Epithelial cell of umbilical artery (primary cell): ENCODE data around the gene ATG4B. TPM values are rescaled to one million over a fixed set of nuclear protein-coding genes. Genes with fewer than 3 reads are reported as not detected.

ENCODE experiments used
- total RNA-seq: library from RNA; depleted of rRNA; stranded (reverse); fragments of >200 nt; gene quantifications from 2 replicates; pipeline ENCODE4 v1.2.3, GENCODE V29; 2014

Gene ATG4B
- 55.9 and 113 TPM in 2 replicates for total RNA-seq

DNA sequence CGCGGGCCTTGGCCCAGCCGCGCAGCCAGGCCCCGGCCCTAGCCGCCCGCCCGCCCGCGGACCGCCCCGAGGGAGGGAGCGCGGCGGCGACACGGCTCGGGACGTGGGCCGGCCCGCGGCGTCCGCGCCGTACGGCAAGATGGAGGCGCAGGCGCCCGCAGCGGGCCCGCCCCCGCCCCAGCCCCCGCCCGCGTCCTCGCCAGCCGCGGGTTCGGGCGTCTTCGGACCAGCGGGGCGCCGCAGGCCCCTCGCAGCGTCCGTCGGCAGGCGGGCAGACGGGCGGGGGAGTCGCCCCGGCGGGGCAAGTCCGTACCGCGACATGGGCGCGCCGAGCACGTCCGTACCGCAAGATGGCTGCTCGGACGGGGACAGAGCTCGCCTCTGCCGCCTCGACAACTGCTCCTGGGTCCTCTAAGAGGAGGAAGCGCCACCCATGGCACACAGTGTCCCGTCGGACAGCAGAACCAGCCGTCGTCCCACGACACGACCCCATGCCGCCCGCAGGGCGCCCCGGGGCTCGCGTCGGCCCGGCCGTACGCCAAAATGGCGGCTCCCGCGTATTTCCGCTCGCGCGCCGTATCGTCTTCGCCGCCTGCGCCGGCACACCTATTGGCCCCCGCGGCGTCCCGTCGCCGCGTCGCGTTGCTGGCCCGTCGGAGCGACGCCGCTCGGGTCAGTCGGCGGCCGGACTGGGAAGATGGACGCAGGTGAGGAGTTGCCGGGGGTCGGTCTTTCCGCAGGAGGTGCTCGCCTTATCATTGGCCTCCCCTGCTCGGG, at the start of gene ATG4B, which contains the start of gene THAP4:
ATG4B (plus strand) TSS at position 676 of the 777 bp plus-strand sequence; CDS start at position 698, 22 bp downstream.
THAP4 (minus strand) TSS at position 141 of the 777 bp plus-strand sequence. CDS start 141 bp downstream, outside the sequence.

DNA sequence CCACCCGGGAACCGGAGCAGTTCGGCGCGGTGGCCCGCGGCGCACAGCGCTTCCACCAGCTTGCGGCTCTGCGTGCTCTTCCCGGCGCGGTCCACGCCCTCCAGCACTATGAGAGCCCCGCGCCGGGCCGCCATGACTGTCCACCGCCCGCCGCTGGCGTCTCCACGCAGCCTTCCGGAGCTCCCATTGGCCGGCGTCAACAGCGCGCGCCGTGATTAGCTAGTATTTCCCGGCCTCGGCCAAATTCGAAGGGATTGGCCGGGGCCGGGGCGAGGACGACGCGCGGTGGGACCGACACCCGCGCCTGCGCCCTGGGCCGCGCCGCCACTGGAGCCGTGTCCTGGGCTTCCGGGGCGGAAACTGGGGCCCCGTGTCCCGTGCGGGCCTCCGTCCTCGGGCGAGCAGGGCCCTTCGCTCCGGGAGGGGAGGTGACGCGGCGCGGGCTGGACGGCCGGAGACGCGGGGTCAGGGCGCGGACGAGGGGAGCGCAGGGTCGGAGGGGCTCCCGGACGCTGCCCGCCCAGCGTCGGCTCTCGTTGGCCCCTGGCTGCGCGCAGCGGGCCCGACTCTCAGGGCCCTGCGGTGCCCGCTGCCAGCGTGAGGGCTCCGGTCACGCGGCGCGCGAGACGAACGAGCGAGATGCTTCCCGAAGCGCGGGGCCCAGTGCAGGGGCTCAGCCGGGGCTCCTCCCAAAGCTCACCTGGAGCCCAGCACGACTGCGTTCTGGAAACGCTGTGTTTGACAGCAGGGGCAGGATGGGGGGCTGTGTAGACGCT, 49.3 kb downstream of the ATG4B start, which contains the start of gene DTYMK:
DTYMK (minus strand) TSS at position 166 of the 776 bp plus-strand sequence; CDS start at position 134, 32 bp downstream.

DNA sequence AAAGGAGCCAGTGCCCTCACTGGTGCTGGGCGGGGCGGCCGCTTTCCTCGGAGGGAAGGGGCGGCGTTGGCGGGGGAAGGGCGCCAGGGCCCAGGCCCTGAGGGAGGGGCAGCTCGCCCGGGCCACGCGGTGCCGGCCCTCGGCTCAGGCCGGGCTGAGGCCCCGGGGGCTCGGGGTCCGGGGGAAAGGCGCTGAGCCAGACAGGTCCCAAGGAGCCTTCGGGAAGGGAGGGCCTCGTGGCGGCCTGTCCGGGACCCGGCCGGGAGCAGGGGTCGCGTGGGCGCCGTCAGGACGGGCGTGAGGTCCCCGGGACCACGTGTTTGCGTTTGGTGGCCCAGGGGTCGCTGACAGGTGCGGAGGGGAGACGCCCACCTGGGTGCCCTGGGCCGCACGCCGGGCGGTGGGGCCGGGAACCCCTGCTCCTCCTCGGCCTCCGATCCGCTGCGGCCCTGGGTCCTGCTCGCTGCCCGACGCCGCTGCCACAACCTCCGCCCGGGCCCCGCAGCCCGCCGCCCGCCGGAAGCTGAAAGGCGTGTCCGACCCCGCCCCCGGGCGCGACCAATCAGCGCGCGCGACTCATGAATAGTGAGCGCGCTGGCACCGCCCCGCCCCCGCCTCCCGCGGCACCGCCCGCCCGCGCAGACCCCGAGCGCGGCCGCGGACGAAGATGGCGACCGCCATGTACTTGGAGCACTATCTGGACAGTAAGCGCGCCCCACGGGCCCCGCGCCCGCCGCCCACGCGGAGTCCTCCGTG, 64.1 kb downstream of the ATG4B start, which contains the start of gene ING5:
ING5 (plus strand) TSS at position 641 of the 756 bp plus-strand sequence; CDS start at position 668, 27 bp downstream.

Other genes with a start within 250 kb of the ATG4B start
- 308 and 341 TPM in 2 replicates for gene STK25, start 129.1 kb upstream of the ATG4B start, total RNA-seq
- 34.4 and 43.9 TPM in 2 replicates for gene BOK, start 78.9 kb upstream of the ATG4B start, total RNA-seq
- 32.8 and 43.5 TPM in 2 replicates for gene THAP4, start 535 bp upstream of the ATG4B start, total RNA-seq
- gene DTYMK, start 49.1 kb downstream of the ATG4B start, total RNA-seq, result 58.4 and 61.7 TPM in 2 replicates
- 18.8 and 23.3 TPM in 2 replicates for gene ING5, start 64.3 kb downstream of the ATG4B start, total RNA-seq
- gene D2HGDH, start 96.9 kb downstream of the ATG4B start, total RNA-seq, result 10.8 and 11.0 TPM in 2 replicates
- gene GAL3ST2, start 139.1 kb downstream of the ATG4B start, total RNA-seq, result not detected in 2 replicates
- gene NEU4, start 171.5 kb downstream of the ATG4B start, total RNA-seq, result not detected in 2 replicates
- gene PDCD1, start 221.2 kb downstream of the ATG4B start, total RNA-seq, result not detected in 2 replicates
- gene RTP5, start 232.0 kb downstream of the ATG4B start, total RNA-seq, result not detected in 2 replicates